HepG2 (cell line): Measurements from ENCODE around the gene DHX57. TPM values are rescaled to one million over a fixed set of nuclear protein-coding genes. Genes with fewer than 3 reads are reported as not detected.
A peak's percentile ranks its signal among the peaks of the same experiment; 100 is the strongest.

Source experiments
- CENPT ChIP-seq: sonication (generic); formaldehyde crosslinking; IDR thresholded peaks from 2 replicates; pipeline ENCODE4 v1.8.0; 2022; ENCODE audit warnings: low read depth, mild to moderate bottlenecking, moderate library complexity, missing genetic modification reagents
- HNF4A ChIP-seq: sonication (generic); formaldehyde crosslinking; IDR thresholded peaks from 2 replicates; pipeline ENCODE4 v1.4.0; 2020; ENCODE audit warnings: missing genetic modification reagents
- HNRNPLL ChIP-seq: fragments of 200-400 bp; formaldehyde crosslinking; IDR thresholded peaks from 2 replicates; pipeline ENCODE4 v1.6.1; 2017; ENCODE audit warnings: mild to moderate bottlenecking, low read depth, low read length; ENCODE audit not compliant: poor library complexity, severe bottlenecking
- KLF6 ChIP-seq: IDR thresholded peaks from 2 replicates; pipeline ENCODE4 v1.8.0; 2016; ENCODE audit warnings: missing biosample characterization, missing genetic modification reagents
- NCOR1 ChIP-seq: fragments of 200-600 bp; sonication (generic); IDR thresholded peaks from 2 replicates; pipeline ENCODE4 v1.7.0; 2017; ENCODE audit warnings: antibody characterized with exemption, low read length, borderline replicate concordance
- NFKB2 ChIP-seq: sonication (generic); formaldehyde crosslinking; IDR thresholded peaks from 2 replicates; pipeline ENCODE4 v1.4.0; 2020; ENCODE audit warnings: missing genetic modification reagents, borderline replicate concordance
- PAWR ChIP-seq: sonication (generic); formaldehyde crosslinking; IDR thresholded peaks from 2 replicates; pipeline ENCODE4 v1.4.0; 2020; ENCODE audit warnings: missing genetic modification reagents, mild to moderate bottlenecking, borderline replicate concordance
- PCBP2 ChIP-seq: fragments of 200-400 bp; formaldehyde crosslinking; optimal IDR thresholded peaks from 2 replicates; pipeline ENCODE3; 2018; ENCODE audit warnings: low read length, low read depth; ENCODE audit not compliant: poor library complexity, severe bottlenecking
- PHF20 ChIP-seq: sonication (generic); formaldehyde crosslinking; IDR thresholded peaks from 2 replicates; pipeline ENCODE4 v1.5.0; 2020; ENCODE audit warnings: mild to moderate bottlenecking, missing genetic modification reagents
- POGZ ChIP-seq: sonication (generic); formaldehyde crosslinking; IDR thresholded peaks from 2 replicates; pipeline ENCODE4 v1.4.0; 2020; ENCODE audit warnings: mild to moderate bottlenecking, missing genetic modification reagents
- RELA ChIP-seq: sonication (generic); formaldehyde crosslinking; IDR thresholded peaks from 2 replicates; pipeline ENCODE4 v1.4.0; 2020; ENCODE audit warnings: missing genetic modification reagents
- SIN3B ChIP-seq: fragments of 150-350 bp; IDR thresholded peaks from 2 replicates; pipeline ENCODE4 v1.6.1; 2014; ENCODE audit warnings: low read length
- TCF12 ChIP-seq, 2 experiments: fragments of 450-650 bp in 1 of 2; sonication (generic) in 1 of 2; formaldehyde crosslinking in 1 of 2; IDR thresholded peaks; 2 replicates each; pipeline versions ENCODE4 v1.6.1 to v1.8.0; 2017 to 2022; ENCODE audit warnings: antibody characterized with exemption in 1 of 2, mild to moderate bottlenecking in 1 of 2, missing genetic modification reagents in 1 of 2, moderate library complexity in 1 of 2
- UBTF ChIP-seq: sonication (generic); formaldehyde crosslinking; IDR thresholded peaks from 2 replicates; pipeline ENCODE4 v1.4.0; 2020; ENCODE audit warnings: mild to moderate bottlenecking, missing genetic modification reagents
- ZBTB7A ChIP-seq: sonication (generic); formaldehyde crosslinking; IDR thresholded peaks from 2 replicates; pipeline ENCODE4 v1.8.0; 2022; ENCODE audit warnings: mild to moderate bottlenecking, missing genetic modification reagents
- ZEB1 ChIP-seq: IDR thresholded peaks from 2 replicates; pipeline ENCODE4 v1.6.1; 2012; ENCODE audit warnings: mild to moderate bottlenecking, low read depth, inconsistent platforms; ENCODE audit not compliant: insufficient replicate concordance
- ZNF101 ChIP-seq: sonication (generic); formaldehyde crosslinking; IDR thresholded peaks from 2 replicates; pipeline ENCODE4 v1.4.0; 2020; ENCODE audit warnings: mild to moderate bottlenecking, low read depth, missing genetic modification reagents, borderline replicate concordance
- polyA plus RNA-seq, 8 experiments: library from polyadenylated mRNA; depleted of rRNA in 3 of 8; stranded (reverse) in 7 of 8; unstranded in 1 of 8; fragments of >200 nt; fragmentation: Illumina TruSeq in 4 of 8; extraction: Trizol in 4 of 8; gene quantifications; 2 replicates each; pipeline versions ENCODE4 v1.2.1 to v1.2.3, GENCODE V29; 2011 to 2016; ENCODE audit warnings: low read depth in 4 of 8, missing spikeins in 1 of 8, mixed read lengths in 1 of 8; ENCODE audit not compliant: insufficient read depth in 1 of 8
- total RNA-seq, 5 experiments: library from RNA; depleted of rRNA; stranded (reverse); fragments of >200 nt; fragmentation: Illumina TruSeq; extraction: Trizol; gene quantifications; 2 replicates each; pipeline ENCODE4 v1.2.3, GENCODE V29; 2016; ENCODE audit warnings: low read depth in 1 of 5
- TF ChIP-seq, protein P1 (sequence below): sonication (generic); formaldehyde crosslinking; IDR thresholded peaks from 2 replicates; pipeline ENCODE4 v1.5.0; 2020; ENCODE audit warnings: missing genetic modification reagents, mild to moderate bottlenecking, borderline replicate concordance
- TF ChIP-seq, protein P2 (sequence below): sonication (generic); formaldehyde crosslinking; IDR thresholded peaks from 2 replicates; pipeline ENCODE4 v1.4.0; 2020; ENCODE audit warnings: missing genetic modification reagents
- TF ChIP-seq, protein P3 (sequence below): sonication (generic); formaldehyde crosslinking; IDR thresholded peaks from 2 replicates; pipeline ENCODE4 v1.4.0; 2020; ENCODE audit warnings: missing genetic modification reagents
- TF ChIP-seq, protein P4 (sequence below): sonication (generic); formaldehyde crosslinking; conservative IDR thresholded peaks from 2 replicates; pipeline ENCODE4 v1.8.0; 2022; ENCODE audit warnings: low read depth, missing genetic modification reagents

DHX57 gene
- total and polyA plus RNA-seq, 2 of the 13 experiments (the other 11 are each of a cell fraction or from before 2014, with no cell fraction given): 9.2 to 24.2 TPM

- TF ChIP-seq, protein P1, sequence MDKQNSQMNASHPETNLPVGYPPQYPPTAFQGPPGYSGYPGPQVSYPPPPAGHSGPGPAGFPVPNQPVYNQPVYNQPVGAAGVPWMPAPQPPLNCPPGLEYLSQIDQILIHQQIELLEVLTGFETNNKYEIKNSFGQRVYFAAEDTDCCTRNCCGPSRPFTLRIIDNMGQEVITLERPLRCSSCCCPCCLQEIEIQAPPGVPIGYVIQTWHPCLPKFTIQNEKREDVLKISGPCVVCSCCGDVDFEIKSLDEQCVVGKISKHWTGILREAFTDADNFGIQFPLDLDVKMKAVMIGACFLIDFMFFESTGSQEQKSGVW: no peak; the same call in 1 of the 2 replicates
- peak; percentile 95 for TF ChIP-seq UBTF (CRISPR knock-in tag)
- no peak for TF ChIP-seq PAWR (CRISPR knock-in tag)
- no peak for TF ChIP-seq PCBP2
- TF ChIP-seq, protein P2, sequence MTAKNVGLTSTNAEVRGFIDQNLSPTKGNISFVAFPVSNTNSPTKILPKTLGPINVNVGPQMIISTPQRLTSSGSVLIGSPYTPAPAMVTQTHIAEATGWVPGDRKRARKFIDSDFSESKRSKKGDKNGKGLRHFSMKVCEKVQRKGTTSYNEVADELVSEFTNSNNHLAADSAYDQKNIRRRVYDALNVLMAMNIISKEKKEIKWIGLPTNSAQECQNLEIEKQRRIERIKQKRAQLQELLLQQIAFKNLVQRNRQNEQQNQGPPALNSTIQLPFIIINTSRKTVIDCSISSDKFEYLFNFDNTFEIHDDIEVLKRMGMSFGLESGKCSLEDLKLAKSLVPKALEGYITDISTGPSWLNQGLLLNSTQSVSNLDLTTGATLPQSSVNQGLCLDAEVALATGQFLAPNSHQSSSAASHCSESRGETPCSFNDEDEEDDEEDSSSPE (CRISPR knock-in tag): peak; percentile 73
- TF ChIP-seq PHF20 (CRISPR knock-in tag): peak; percentile 94
- TF ChIP-seq TCF12 (IDR thresholded peaks at IDR 0.05): no peak
- no peak for TF ChIP-seq TCF12 (CRISPR knock-in tag; IDR thresholded peaks at IDR 0.05)
- TF ChIP-seq, protein P3, sequence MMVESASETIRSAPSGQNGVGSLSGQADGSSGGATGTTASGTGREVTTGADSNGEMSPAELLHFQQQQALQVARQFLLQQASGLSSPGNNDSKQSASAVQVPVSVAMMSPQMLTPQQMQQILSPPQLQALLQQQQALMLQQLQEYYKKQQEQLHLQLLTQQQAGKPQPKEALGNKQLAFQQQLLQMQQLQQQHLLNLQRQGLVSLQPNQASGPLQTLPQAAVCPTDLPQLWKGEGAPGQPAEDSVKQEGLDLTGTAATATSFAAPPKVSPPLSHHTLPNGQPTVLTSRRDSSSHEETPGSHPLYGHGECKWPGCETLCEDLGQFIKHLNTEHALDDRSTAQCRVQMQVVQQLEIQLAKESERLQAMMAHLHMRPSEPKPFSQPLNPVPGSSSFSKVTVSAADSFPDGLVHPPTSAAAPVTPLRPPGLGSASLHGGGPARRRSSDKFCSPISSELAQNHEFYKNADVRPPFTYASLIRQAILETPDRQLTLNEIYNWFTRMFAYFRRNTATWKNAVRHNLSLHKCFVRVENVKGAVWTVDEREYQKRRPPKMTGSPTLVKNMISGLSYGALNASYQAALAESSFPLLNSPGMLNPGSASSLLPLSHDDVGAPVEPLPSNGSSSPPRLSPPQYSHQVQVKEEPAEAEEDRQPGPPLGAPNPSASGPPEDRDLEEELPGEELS (CRISPR knock-in tag): peak; percentile 60
- TF ChIP-seq POGZ: peak; percentile 93
- TF ChIP-seq KLF6 (CRISPR knock-in tag): peak; percentile 83; the same call in 1 of the 2 replicates
- peak; percentile 69 for TF ChIP-seq HNF4A (CRISPR knock-in tag)
- TF ChIP-seq HNRNPLL: peak; percentile 95
- TF ChIP-seq NFKB2 (CRISPR knock-in tag): peak; percentile 96
- TF ChIP-seq ZBTB7A (CRISPR knock-in tag): no peak
- TF ChIP-seq CENPT (CRISPR knock-in tag): no peak
- no peak for TF ChIP-seq NCOR1
- TF ChIP-seq, protein P4, sequence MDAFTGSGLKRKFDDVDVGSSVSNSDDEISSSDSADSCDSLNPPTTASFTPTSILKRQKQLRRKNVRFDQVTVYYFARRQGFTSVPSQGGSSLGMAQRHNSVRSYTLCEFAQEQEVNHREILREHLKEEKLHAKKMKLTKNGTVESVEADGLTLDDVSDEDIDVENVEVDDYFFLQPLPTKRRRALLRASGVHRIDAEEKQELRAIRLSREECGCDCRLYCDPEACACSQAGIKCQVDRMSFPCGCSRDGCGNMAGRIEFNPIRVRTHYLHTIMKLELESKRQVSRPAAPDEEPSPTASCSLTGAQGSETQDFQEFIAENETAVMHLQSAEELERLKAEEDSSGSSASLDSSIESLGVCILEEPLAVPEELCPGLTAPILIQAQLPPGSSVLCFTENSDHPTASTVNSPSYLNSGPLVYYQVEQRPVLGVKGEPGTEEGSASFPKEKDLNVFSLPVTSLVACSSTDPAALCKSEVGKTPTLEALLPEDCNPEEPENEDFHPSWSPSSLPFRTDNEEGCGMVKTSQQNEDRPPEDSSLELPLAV (CRISPR knock-in tag): no peak
- TF ChIP-seq ZEB1: peak; percentile 83
- TF ChIP-seq RELA (CRISPR knock-in tag): peak; percentile 92; the same call in 1 of the 2 replicates
- TF ChIP-seq SIN3B: peak; percentile 66
- TF ChIP-seq ZNF101 (CRISPR knock-in tag): no peak
Measured at GRCh38 chr2:38875576-38876367, at the start of gene DHX57, which contains the start of gene MORN2 (continued).
